Hepatocyte (in vitro differentiated cells): ENCODE data around the gene INMT. TPM values are rescaled to one million over a fixed set of nuclear protein-coding genes. Genes with fewer than 3 reads are reported as not detected.
A peak's percentile ranks its signal among the peaks of the same experiment; 100 is the strongest.

Experiments
- DNase-seq: peaks from one replicate; pipeline ENCODE4 v3.0.0-alpha.2; 2016; ENCODE audit warnings: low spot score
- H2AFZ ChIP-seq: fragments of 200-600 bp; sonication (generic); 2 replicates; pipeline ENCODE4 v1.6.0; 2016; ENCODE audit warnings: antibody characterized with exemption, mild to moderate bottlenecking
- H3K27ac ChIP-seq: fragments of 200-600 bp; sonication (generic); 2 replicates; pipeline ENCODE4 v1.5.1; 2016; ENCODE audit warnings: mild to moderate bottlenecking
- H3K27me3 ChIP-seq: fragments of 200-600 bp; sonication (generic); 2 replicates; pipeline ENCODE4 v1.6.1; 2016
- H3K36me3 ChIP-seq: fragments of 200-600 bp; sonication (generic); replicated peaks from 2 replicates; pipeline ENCODE4 v1.5.1; 2016; ENCODE audit warnings: low read depth; ENCODE audit not compliant: insufficient read depth
- H3K4me1 ChIP-seq: fragments of 200-600 bp; sonication (generic); 2 replicates; pipeline ENCODE4 v1.5.1; 2016; ENCODE audit warnings: mild to moderate bottlenecking, moderate library complexity; ENCODE audit not compliant: insufficient read depth
- H3K4me2 ChIP-seq: fragments of 200-600 bp; sonication (generic); 2 replicates; pipeline ENCODE4 v1.6.0; 2016
- H3K4me3 ChIP-seq: fragments of 200-600 bp; sonication (generic); 2 replicates; pipeline ENCODE4 v1.5.1; 2016; ENCODE audit warnings: mild to moderate bottlenecking
- H3K79me2 ChIP-seq: fragments of 200-600 bp; sonication (generic); 2 replicates; pipeline ENCODE4 v1.6.0; 2017; ENCODE audit warnings: mild to moderate bottlenecking
- H3K9me2 ChIP-seq: fragments of 200-600 bp; sonication (generic); replicated peaks from 2 replicates; pipeline ENCODE4 v1.6.0; 2017; ENCODE audit warnings: mild to moderate bottlenecking; ENCODE audit not compliant: insufficient read depth
- H3K9me3 ChIP-seq: fragments of 200-600 bp; sonication (generic); 2 replicates; pipeline ENCODE4 v1.5.1; 2016; ENCODE audit warnings: low read depth, mild to moderate bottlenecking
- H4K20me1 ChIP-seq: fragments of 200-600 bp; sonication (generic); 2 replicates; pipeline ENCODE4 v1.6.0; 2016; ENCODE audit warnings: mild to moderate bottlenecking; ENCODE audit not compliant: insufficient read depth, poor library complexity, severe bottlenecking
- CTCF ChIP-seq: fragments of 200-600 bp; sonication (generic); IDR thresholded peaks from 2 replicates; pipeline ENCODE4 v1.5.1; 2016; ENCODE audit warnings: antibody characterized with exemption, mild to moderate bottlenecking; ENCODE audit not compliant: poor library complexity
- EZH2 ChIP-seq: fragments of 200-600 bp; sonication (generic); IDR thresholded peaks from 2 replicates; pipeline ENCODE4 v1.6.1; 2016; ENCODE audit warnings: antibody characterized with exemption, mild to moderate bottlenecking, borderline replicate concordance
- EZH2phosphoT487 ChIP-seq: fragments of 200-600 bp; sonication (generic); IDR thresholded peaks from one replicate; pipeline ENCODE4 v1.6.1; 2018; ENCODE audit warnings: antibody characterized with exemption, mild to moderate bottlenecking, low read depth, moderate library complexity; ENCODE audit not compliant: unreplicated experiment, severe bottlenecking
- WGBS: methylation state at CpG from one replicate; pipeline ENCODE4 v1.1.6; 2016; ENCODE audit warnings: low lambda C conversion rate; ENCODE audit errors: missing lambda C conversion rate; 5-methylcytosine and 5-hydroxymethylcytosine counted together
- polyA plus RNA-seq: library from polyadenylated mRNA; unstranded; fragments of >200 nt; fragmentation: Nextera tagmentation; extraction: Ambion mirVana; gene quantifications from 2 replicates; pipeline ENCODE4 v1.2.1, GENCODE V29; 2016
- total RNA-seq: library from RNA; depleted of rRNA; stranded (reverse); fragments of >200 nt; gene quantifications from 2 replicates; pipeline ENCODE4 v1.2.3, GENCODE V29; 2014

INMT gene
- total and polyA plus RNA-seq, 2 experiments from 2014 or later = 17.4 to 18.4 TPM

- 44% methylated on average over 16 of the region's 16 CpGs for WGBS
- H3K4me1 ChIP-seq = peaks cover 11% of the 10 kb centered on the region
- no peak for TF ChIP-seq CTCF
- TF ChIP-seq EZH2phosphoT487 = no peak
- TF ChIP-seq EZH2 = no peak
- no peaks in the 10 kb centered on the region for H3K9me2 ChIP-seq
- no peak overlapping the region for H3K4me3 ChIP-seq
- H3K36me3 ChIP-seq = no peaks in the 10 kb centered on the region
- H3K79me2 ChIP-seq = no peaks in the 10 kb centered on the region
- H4K20me1 ChIP-seq = no peaks in the 10 kb centered on the region
- peak overlapping the region; percentile 81 for H3K27ac ChIP-seq
- no peak overlapping the region for H2AFZ ChIP-seq
- peak; percentile 45 for DNase-seq
- H3K9me3 ChIP-seq = no peaks in the 10 kb centered on the region
- peak overlapping the region; percentile 18 for H3K4me2 ChIP-seq
- H3K27me3 ChIP-seq = no peaks in the 10 kb centered on the region
Measured at GRCh38 chr7:30750683-30751650, 968 bp upstream of the INMT start.

- Histone ChIP-seq H2AFZ (no peak overlapping the region), H3K27me3 (no peaks in the 10 kb centered on the region), H4K20me1 (no peaks in the 10 kb centered on the region), H3K4me2 (no peak overlapping the region), H3K36me3 (no peaks in the 10 kb centered on the region), H3K4me3 (no peak overlapping the region), H3K9me3 (no peaks in the 10 kb centered on the region), H3K9me2 (no peaks in the 10 kb centered on the region), H3K79me2 (no peaks in the 10 kb centered on the region), H3K4me1 (peaks cover 11% of the 10 kb centered on the region), H3K27ac (peak overlapping the region; percentile 9)
- 88% methylated on average over 6 of the region's 6 CpGs for WGBS
- TF ChIP-seq CTCF = no peak
- TF ChIP-seq EZH2phosphoT487 = no peak
- TF ChIP-seq EZH2 = no peak
- no peak for DNase-seq
Measured at GRCh38 chr7:30752484-30752883, 549 bp downstream of the INMT start.

GRCh38 chr7:30752979-30753378, 1.0 kb downstream of the INMT start:
- Histone ChIP-seq H3K4me1 (peaks cover 11% of the 10 kb centered on the region), H3K9me3 (no peaks in the 10 kb centered on the region), H3K36me3 (no peaks in the 10 kb centered on the region), H3K4me2 (no peak overlapping the region), H3K79me2 (no peaks in the 10 kb centered on the region), H3K9me2 (no peaks in the 10 kb centered on the region), H3K27me3 (no peaks in the 10 kb centered on the region), H2AFZ (no peak overlapping the region), H3K27ac (peak overlapping the region; percentile 9), H3K4me3 (no peak overlapping the region), H4K20me1 (no peaks in the 10 kb centered on the region)
- TF ChIP-seq EZH2 (no peak), EZH2phosphoT487 (no peak), CTCF (no peak)
- DNase-seq = no peak
- WGBS = 58% methylated on average over 5 of the region's 5 CpGs
